MM.1S (cell line): ENCODE measurements around the gene CCDC188.

Experiments
- CTCF ChIP-seq: fragments of 300-600 bp; sonication (generic); IDR thresholded peaks from 2 replicates; pipeline ENCODE4 v1.5.1; 2016; ENCODE audit warnings: antibody characterized with exemption, low read length, mixed read lengths
- EZH2 ChIP-seq: fragments of 300-600 bp; sonication (generic); optimal IDR thresholded peaks from 2 replicates; pipeline ENCODE3; 2017; ENCODE audit warnings: low read depth, mild to moderate bottlenecking, antibody characterized with exemption, low read length, mixed read lengths

GRCh38 chr22:20173772-20174171, 22.9 kb upstream of the CCDC188 start:
- TF ChIP-seq EZH2 (no peak), CTCF (no peak)
